ENCODE results near the gene OSTN.

DNA sequence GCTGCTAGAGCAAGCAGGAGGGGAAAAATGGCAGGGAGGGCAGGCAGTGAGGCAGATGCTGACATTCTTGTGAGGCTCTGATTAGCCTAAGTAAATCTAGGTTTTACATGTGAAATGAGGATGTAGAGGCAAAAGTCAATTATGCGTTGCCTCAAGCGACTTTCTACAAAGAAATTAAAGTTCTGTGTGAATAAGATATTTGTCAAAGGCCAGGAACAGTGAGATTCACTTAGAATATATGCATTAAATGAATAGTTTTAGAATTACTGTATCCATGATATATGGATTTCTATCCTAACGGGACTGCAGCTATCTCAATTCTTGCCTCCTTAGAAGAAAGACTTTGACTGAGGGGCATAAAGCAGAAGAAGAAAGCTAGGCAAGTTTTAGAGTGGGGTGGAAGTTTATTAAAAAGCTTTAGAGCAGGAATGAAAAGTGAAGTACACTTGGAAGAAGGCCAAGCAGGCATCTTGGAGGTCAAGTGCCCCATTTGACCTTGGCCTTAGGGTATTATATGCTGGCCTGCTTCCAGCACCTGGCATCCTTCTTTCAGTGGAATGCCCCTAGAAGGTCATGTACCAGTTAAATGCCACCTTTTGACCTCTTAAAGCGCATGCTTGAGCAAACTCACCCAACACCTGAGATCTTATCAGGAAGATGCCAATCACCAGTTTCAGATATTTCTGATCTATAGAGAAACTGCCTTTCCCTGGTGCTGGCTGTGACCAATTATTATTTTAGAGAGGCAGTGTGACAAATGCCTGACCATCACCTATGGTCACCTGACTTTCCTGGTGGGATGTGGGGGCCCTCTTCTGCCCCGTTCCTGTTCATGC lies 38.2 kb downstream of the OSTN start:
- no peak for TF ChIP-seq CTCF (IDR thresholded peaks at IDR 0.05)
- TF ChIP-seq EZH2 (IDR thresholded peaks at IDR 0.05; ENCODE audit: borderline replicate concordance, insufficient read depth, low read depth, low read length, poor library complexity, severe bottlenecking) = no peak

Measured in B cell (primary cell).